ELR (cell line): Measurements from ENCODE around the gene LCN10.

Experiments used
- DNase-seq: peaks from one replicate; pipeline ENCODE4 v3.0.0-alpha.2; 2015; ENCODE audit warnings: low read depth

The LCN10 gene

GRCh38 chr9:136754626-136755301 lies 12.0 kb upstream of the LCN10 start:
- no peak for DNase-seq

DNA sequence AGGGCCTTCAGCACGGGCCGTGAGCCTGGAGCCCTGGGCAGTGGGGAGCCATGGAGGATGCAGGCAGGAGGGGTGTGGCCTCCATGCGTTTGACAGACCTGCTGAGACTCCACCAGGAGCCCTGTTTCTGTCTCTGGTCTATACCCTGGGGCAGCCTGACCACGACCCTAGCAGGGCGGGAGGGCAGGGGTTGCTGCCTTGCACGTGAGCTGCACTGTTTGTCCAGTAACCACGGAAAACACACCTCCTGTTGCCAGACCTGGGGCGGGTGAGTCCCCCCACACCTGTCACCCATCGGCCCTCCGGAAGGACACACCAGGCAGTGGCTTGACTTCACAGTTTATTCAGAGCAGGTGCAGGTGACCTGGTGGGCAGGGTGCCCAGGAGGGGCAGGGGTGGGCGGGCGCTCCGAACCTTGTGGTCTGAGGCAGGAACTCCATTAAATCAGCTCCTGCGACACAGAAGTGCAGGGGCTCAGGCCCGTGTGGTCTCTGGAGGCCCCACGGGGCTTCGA lies 11.4 kb upstream of the LCN10 start:
- DNase-seq: no peak

GRCh38 chr9:136753371-136754058 lies 10.8 kb upstream of the LCN10 start:
- DNase-seq: no peak

- no peak for DNase-seq
Measured at GRCh38 chr9:136751814-136752213, 9.1 kb upstream of the LCN10 start.

DNA sequence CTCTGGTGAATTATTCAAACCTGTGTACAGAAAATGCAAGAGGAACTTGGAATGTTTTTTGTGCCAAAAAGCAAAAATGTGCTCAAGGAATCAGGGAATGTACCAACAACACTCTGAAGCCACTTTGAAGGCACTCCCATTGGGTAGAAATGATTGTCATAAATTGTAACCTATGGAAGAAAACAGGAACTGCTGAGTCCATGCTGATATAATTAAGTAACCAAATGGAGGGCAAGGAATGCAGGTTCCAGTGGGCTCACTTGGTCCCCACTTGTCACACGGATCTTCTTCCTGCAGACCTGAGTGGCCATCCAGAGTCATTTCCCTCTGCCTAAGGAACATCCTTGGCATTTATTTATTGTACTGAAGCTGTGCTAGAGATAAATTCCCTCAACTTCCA lies 8.5 kb upstream of the LCN10 start:
- DNase-seq: no peak

GRCh38 chr9:136750526-136750925 lies 7.8 kb upstream of the LCN10 start:
- peak; percentile 59 for DNase-seq

GRCh38 chr9:136748666-136749611 lies 6.2 kb upstream of the LCN10 start:
- no peak for DNase-seq

DNA sequence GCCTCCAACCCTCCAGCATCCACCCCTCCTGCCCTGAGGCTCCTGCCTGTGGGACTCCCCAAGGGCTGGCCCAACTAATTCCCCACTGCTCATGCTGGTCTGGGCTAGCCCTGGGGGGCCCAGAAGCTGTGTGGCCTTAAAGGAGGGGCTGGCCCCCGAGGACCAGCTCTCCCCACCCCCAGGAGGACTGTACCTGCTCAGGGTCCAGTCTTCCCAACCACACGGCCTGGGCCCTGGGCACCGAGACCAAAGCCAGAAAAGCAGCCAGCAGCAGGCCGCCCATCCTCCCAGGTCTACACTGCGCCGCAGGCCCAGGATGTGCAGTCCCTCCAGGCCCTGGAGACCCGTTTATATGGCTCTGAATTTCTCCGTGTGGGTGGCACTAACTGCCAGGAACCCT lies 5.5 kb upstream of the LCN10 start, which contains the start of gene LCN6:
Gene LCN6, minus strand, starts transcription at position 325 of the 400 bp plus-strand sequence. Its CDS starts 42 bp downstream, at position 283.
- no peak for DNase-seq

DNA sequence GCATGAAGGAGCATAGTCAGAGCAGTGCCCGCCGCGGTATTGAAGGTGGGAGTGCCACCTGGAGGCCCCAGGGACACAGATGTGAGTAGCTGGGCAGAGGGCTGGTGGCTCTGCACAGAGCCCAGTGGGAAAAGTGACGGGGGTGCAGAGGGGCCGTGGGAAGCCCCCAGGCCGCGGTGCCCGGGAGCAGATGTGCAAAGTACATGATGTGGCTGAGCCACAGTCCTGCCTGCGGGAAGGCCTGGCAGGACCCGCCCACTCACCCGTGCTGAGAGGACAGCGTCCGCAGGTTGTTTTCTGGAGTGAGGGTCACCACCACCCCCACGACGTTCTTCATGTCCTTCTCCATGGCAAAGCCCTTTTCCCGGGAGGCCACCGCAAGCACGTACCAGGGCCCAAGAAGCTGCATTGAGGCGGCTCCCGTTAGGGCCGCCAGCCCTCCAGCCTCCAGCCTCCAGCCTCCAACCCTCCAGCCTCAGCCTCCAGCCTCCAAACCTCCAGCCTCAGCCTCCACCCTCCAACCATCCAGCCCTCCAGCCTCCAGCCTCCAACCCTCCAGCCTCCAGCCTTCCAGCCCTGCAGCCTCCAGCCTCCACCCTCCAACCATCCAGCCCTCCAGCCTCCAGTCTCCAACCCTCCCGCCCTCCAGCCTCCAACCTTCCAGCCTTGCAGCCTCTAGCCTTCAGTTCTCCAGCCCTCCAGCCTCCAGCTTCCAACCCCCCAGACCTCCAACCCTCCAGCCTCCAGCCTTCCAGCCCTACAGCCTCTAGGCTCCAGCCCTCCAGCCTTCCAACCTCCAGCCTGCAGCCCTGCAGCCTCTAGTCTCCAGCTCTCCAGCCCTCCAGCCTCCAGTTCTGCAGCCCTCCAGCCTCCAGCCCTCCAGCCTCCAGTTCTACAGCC lies 4.7 kb upstream of the LCN10 start:
- no peak for DNase-seq

- DNase-seq: no peak
Measured at GRCh38 chr9:136746621-136747020, 3.9 kb upstream of the LCN10 start.

DNA sequence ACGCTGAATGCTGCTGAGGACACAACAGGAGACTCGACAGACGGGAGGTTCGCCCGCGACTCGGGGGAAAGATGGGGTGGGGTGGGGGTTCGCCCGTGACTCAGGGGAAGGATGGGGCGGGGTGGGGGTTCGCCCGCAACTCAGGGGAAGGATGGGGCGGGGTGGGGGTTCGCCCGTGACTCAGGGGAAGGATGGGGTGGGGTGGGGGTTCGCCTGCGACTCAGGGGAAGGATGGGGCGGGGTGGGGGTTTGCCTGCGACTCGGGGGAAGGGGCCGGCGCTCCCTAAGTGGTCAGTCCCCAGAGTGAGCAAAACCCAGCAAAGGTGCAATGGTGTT lies 3.4 kb upstream of the LCN10 start:
- no peak for DNase-seq

GRCh38 chr9:136745389-136746154 lies 2.8 kb upstream of the LCN10 start:
- no peak for DNase-seq

- DNase-seq: no peak
Measured at GRCh38 chr9:136744773-136745172, 2.0 kb upstream of the LCN10 start.

DNA sequence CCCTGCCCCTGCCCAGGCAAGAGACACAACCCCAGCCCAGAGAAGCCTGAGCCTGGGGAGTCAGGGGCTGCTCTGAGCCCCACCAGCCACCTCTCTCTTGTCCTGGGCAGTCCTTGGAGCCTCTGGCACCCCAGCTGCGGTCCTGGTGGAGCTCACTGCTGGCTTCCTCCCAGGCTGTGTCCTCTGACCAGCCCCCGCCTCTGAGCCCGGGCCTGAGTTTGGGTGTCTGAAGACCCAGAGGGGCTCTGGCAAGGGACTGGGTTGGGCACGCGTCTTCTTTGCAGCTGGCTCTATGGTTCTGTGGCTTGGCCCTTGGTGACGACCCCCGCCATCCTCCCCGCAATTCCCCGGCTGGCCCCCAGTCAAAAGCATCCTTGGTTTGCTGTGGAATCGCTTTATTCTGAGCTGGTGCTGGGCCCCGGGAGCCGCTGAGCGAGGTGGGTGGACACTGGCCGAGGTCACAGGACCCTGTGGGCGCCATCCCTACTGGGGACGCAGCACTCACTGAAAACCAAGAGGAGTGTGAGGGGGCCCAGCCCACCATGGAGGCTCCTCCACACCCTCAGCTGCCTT lies 985 bp upstream of the LCN10 start:
- no peak for DNase-seq

- no peak for DNase-seq
Measured at GRCh38 chr9:136741883-136742571, 713 bp downstream of the LCN10 start.

GRCh38 chr9:136740971-136741882 lies 1.5 kb downstream of the LCN10 start:
- no peak for DNase-seq

GRCh38 chr9:136740491-136740890 lies 2.2 kb downstream of the LCN10 start:
- DNase-seq: no peak

DNA sequence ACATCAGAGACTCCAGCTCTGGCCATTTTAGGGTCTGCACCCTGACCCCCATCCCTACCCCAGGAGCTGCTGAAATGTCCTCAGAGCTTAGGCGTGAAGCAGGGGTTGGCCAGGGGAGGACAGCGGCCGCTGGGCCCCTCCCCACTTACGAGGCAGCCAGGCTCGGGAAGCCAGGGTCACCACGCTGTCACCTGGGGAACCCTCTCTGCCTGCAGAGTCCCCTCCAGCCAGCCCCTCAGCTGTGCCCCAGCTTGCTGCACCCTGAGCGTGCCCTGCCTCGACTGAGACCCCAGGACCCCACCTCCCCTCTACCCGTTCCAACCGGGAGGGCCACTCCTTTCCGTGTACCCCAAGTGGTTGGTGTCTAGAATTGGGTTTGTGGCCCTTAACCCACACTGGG lies 2.7 kb downstream of the LCN10 start:
- DNase-seq: no peak

DNA sequence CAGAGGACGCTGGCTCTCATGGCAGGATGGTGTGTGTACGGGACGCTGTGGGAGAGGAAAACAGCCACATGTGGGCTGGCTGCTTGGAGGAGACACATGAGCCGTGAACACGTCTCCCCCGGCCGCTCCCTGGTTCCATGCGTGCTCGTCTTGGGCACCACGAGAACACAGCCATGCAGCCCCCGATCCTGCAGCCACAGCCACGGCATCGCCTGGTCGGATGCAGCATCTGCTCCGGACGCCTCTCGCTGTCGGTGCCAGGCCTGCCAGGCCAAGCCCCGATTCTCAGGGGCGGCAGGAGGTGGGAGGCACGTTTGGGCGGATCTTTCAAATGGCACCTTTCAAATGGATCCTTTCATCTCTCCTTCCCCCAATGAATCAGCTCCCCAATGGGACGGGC lies 3.2 kb downstream of the LCN10 start:
- no peak for DNase-seq
